Right lobe of liver (tissue), 4 donors: Measurements from ENCODE around the gene C11orf98.

ENCODE experiments used
- POLR2A ChIP-seq: fragments of 450-650 bp; IDR thresholded peaks from one replicate; pipeline ENCODE4 v1.6.1; 2017; ENCODE audit warnings: antibody characterized with exemption, mild to moderate bottlenecking
- TF ChIP-seq, protein P1 (sequence below), 4 donors: fragments of 200-600 bp in 3 of 4; fragments of 450-650 bp in 1 of 4; IDR thresholded peaks; one replicate each; pipeline versions ENCODE4 v1.5.1 to v1.8.0; 2016 to 2022; ENCODE audit warnings: antibody characterized with exemption in 4 of 4, mild to moderate bottlenecking in 2 of 4
- donor health status: DM: no; HTN: no; CAD: no.
- donor health status: DM: no; HTN: no; CAD: no.
- donor health status: DM: no; HTN: yes; CAD: no.

DNA sequence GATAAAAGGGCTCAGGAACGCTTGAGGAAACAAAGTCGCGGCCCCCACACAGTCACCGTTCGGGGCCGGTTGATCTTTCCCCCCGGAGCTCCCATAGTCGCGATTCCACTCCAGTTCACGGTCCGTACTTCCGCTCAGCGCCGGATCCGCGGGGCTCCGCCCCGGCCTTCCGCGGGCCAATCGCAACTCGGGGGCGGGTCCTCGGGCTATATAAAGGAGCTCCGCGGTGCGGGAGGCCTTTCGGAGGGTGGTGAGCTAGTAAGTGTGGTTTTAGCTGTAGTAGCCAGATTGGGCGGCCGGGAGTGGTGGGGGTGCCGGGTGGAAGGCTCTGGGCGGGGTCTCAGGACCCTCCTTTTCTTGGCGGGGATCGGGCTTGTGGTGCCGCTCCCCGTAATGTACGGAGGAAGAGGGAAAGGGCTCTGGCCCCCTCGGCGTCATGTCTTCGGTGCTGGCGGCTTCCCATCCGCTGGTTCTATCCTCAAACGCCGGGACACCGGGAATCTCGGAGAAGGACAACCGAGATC, at the start of gene C11orf98, which contains the start of gene CSKMT:
- peak; percentile 97 for TF ChIP-seq POLR2A
- TF ChIP-seq, protein P1, sequence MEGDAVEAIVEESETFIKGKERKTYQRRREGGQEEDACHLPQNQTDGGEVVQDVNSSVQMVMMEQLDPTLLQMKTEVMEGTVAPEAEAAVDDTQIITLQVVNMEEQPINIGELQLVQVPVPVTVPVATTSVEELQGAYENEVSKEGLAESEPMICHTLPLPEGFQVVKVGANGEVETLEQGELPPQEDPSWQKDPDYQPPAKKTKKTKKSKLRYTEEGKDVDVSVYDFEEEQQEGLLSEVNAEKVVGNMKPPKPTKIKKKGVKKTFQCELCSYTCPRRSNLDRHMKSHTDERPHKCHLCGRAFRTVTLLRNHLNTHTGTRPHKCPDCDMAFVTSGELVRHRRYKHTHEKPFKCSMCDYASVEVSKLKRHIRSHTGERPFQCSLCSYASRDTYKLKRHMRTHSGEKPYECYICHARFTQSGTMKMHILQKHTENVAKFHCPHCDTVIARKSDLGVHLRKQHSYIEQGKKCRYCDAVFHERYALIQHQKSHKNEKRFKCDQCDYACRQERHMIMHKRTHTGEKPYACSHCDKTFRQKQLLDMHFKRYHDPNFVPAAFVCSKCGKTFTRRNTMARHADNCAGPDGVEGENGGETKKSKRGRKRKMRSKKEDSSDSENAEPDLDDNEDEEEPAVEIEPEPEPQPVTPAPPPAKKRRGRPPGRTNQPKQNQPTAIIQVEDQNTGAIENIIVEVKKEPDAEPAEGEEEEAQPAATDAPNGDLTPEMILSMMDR (IDR thresholded peaks at IDR 0.05) = no peak
